Gastroesophageal sphincter (tissue), 4 donors: ENCODE measurements around the gene COL15A1. TPM values are rescaled to one million over a fixed set of nuclear protein-coding genes. Genes with fewer than 3 reads are reported as not detected.
"Not testable (repeated sequence)": the region's sequence is repeated elsewhere in the genome, so short reads cannot be mapped to it uniquely, and the experiment has no call there.

ENCODE experiments used
- ATAC-seq: fragments of 150-250 bp; one replicate; pipeline ENCODE4 v1.9.1; 2016; ENCODE audit warnings: mild to moderate bottlenecking, moderate library complexity
- H3K27ac ChIP-seq, 4 donors: fragments of 200-600 bp; sonication (generic) in 3 of 4; 1 replicate in 3 of 4; 2 replicates in 1 of 4; pipeline ENCODE4 v1.5.1; 2016 to 2019
- H3K27me3 ChIP-seq: fragments of 200-600 bp; sonication (generic); one replicate; pipeline ENCODE4 v1.5.1; 2019
- H3K36me3 ChIP-seq, 2 donors: fragments of 200-600 bp; sonication (generic); one replicate each; pipeline ENCODE4 v1.5.1; 2019; ENCODE audit warnings: control low read depth in 1 of 2
- H3K4me1 ChIP-seq, 3 donors: fragments of 200-600 bp; sonication (generic); 1 replicate in 2 of 3; 2 replicates in 1 of 3; pipeline ENCODE4 v1.5.1; 2016 to 2019; ENCODE audit warnings: control low read depth in 2 of 3
- H3K4me3 ChIP-seq, 2 donors: fragments of 200-600 bp; sonication (generic); one replicate each; pipeline ENCODE4 v1.5.1; 2019; ENCODE audit warnings: mild to moderate bottlenecking in 1 of 2, moderate library complexity in 1 of 2
- H3K9me3 ChIP-seq, 3 donors: fragments of 200-600 bp; sonication (generic); one replicate each; pipeline ENCODE4 v1.5.1; 2017 to 2019; ENCODE audit warnings: control low read depth in 2 of 3
- EP300 ChIP-seq: sonication (generic); formaldehyde crosslinking; IDR thresholded peaks from one replicate; pipeline ENCODE4 v1.6.1; 2017; ENCODE audit warnings: antibody characterized with exemption, mild to moderate bottlenecking
- POLR2A ChIP-seq, 2 donors: fragments of 450-650 bp; IDR thresholded peaks; one replicate each; pipeline ENCODE4 v1.6.1; 2017; ENCODE audit warnings: antibody characterized with exemption in 2 of 2, mild to moderate bottlenecking in 2 of 2, moderate library complexity in 1 of 2
- POLR2AphosphoS5 ChIP-seq: sonication (generic); formaldehyde crosslinking; IDR thresholded peaks from one replicate; pipeline ENCODE4 v1.6.1; 2017; ENCODE audit warnings: antibody characterized with exemption
- WGBS, 2 donors: methylation state at CpG; one replicate each; pipeline ENCODE4 v1.1.5; 2018; ENCODE audit warnings: low coverage in 1 of 2; 5-methylcytosine and 5-hydroxymethylcytosine counted together
- total RNA-seq, 4 donors: library from RNA; depleted of rRNA; stranded (reverse); fragments of >200 nt; gene quantifications; one replicate each; pipeline ENCODE4 v1.1.0, GENCODE V29; 2016
- TF ChIP-seq, protein P1 (sequence below), 4 experiments: fragments of 200-600 bp in 2 of 4; fragments of 450-650 bp in 2 of 4; sonication (generic) in 1 of 4; IDR thresholded peaks; one replicate each; pipeline ENCODE4 v1.5.1; 2017 to 2019; ENCODE audit warnings: antibody characterized with exemption in 4 of 4, mild to moderate bottlenecking in 2 of 4, moderate library complexity in 2 of 4

The COL15A1 gene
- total RNA-seq, 4 donors from 2014 or later: 80.5 to 256 (median 97.2) TPM

DNA sequence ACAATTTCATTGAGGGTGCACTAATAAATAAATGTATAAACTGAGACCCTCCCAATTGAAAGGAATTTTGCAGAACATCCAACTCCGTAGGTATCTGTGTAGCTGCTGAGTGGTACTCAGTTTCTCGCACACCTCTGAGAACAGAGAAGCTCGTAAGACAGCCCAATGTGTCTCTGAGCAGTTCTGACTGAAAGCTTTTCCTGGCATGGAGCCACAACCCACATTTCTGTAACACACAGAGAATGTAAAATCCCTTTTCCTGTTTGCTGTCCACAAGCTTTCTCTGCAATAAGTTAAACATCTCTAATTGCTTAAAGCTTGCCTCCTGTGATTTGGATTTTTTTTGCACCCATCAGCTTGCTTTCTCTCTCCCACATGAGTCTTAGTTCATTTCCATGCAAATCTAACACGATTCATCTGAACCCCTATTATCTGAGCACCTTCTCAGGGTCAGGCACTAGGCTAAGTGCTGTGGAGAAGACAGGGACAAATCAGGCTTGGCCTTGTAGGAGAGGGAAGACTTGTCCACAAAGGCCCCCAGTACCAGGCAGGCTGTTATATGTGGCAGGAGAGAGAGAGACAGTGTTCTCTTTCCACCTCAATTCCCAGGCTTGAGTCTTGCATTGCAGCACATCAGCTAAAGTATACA, 44.2 kb upstream of the COL15A1 start:
- peaks cover 0 to 7% (median 0%) of the 10 kb centered on the region in 3 donors for H3K9me3 ChIP-seq
- ATAC-seq: no peak
- no peaks in the 10 kb centered on the region for H3K27me3 ChIP-seq
- H3K4me1 ChIP-seq: peaks cover 0 to 8% (median 0%) of the 10 kb centered on the region in 3 donors
- no peak overlapping the region for H3K4me3 ChIP-seq
- H3K36me3 ChIP-seq: no peaks in the 10 kb centered on the region
- H3K27ac ChIP-seq: no peak overlapping the region
- TF ChIP-seq POLR2AphosphoS5 (no peak), POLR2A (IDR thresholded peaks at IDR 0.05) (no peak), EP300 (no peak)
- TF ChIP-seq, protein P1, sequence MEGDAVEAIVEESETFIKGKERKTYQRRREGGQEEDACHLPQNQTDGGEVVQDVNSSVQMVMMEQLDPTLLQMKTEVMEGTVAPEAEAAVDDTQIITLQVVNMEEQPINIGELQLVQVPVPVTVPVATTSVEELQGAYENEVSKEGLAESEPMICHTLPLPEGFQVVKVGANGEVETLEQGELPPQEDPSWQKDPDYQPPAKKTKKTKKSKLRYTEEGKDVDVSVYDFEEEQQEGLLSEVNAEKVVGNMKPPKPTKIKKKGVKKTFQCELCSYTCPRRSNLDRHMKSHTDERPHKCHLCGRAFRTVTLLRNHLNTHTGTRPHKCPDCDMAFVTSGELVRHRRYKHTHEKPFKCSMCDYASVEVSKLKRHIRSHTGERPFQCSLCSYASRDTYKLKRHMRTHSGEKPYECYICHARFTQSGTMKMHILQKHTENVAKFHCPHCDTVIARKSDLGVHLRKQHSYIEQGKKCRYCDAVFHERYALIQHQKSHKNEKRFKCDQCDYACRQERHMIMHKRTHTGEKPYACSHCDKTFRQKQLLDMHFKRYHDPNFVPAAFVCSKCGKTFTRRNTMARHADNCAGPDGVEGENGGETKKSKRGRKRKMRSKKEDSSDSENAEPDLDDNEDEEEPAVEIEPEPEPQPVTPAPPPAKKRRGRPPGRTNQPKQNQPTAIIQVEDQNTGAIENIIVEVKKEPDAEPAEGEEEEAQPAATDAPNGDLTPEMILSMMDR (IDR thresholded peaks at IDR 0.05): no peak
- WGBS, 2 donors: 32 to 49% methylated on average over 3 to 4 of the region's 4 CpGs

- Histone ChIP-seq H3K27me3 (no peaks in the 10 kb centered on the region), H3K9me3 (peaks cover 0 to 7% (median 0%) of the 10 kb centered on the region in 3 donors), H3K36me3 (no peaks in the 10 kb centered on the region), H3K27ac (no peak overlapping the region), H3K4me3 (no peak overlapping the region), H3K4me1 (peaks cover 0 to 8% (median 0%) of the 10 kb centered on the region in 3 donors)
- no peak for TF ChIP-seq EP300
- no peak for TF ChIP-seq POLR2A (IDR thresholded peaks at IDR 0.05)
- TF ChIP-seq, protein P1 (IDR thresholded peaks at IDR 0.05): no peak
- no peak for TF ChIP-seq POLR2AphosphoS5
- 88 to 92% methylated on average over 2 to 5 of the region's 5 CpGs for WGBS, 2 donors
- ATAC-seq: no peak
Observed at GRCh38 chr9:98900244-98900643, 43.5 kb upstream of the COL15A1 start.

DNA sequence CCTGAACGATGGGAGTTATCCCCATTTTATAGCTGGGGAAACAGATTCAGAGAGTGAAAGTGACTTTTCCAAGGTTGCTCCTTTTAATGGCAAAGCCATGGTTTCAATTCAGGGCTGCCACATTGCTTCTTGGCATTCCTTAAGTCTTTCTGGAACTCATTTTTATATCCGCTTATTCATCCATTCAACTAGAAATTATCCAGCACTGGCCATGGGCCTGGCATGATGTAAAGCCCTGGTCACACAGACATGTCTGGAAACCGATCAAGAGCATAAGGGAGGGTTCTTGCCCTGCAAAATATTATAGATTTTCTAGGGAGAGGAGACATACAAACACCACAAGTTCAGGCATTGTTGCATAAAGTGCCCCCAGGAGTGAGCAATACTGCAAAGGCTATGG, 43.0 kb upstream of the COL15A1 start:
- Histone ChIP-seq H3K36me3 (no peaks in the 10 kb centered on the region), H3K4me3 (no peak overlapping the region), H3K9me3 (peaks cover 0 to 7% (median 0%) of the 10 kb centered on the region in 3 donors), H3K4me1 (peaks cover 0 to 8% (median 0%) of the 10 kb centered on the region in 3 donors), H3K27me3 (no peaks in the 10 kb centered on the region), H3K27ac (no peak overlapping the region)
- 81 to 89% methylated on average over 2 of the region's 3 CpGs for WGBS, 2 donors
- ATAC-seq: no peak
- TF ChIP-seq POLR2A (IDR thresholded peaks at IDR 0.05) (no peak), POLR2AphosphoS5 (no peak), EP300 (no peak)
- TF ChIP-seq, protein P1 (IDR thresholded peaks at IDR 0.05): no peak

DNA sequence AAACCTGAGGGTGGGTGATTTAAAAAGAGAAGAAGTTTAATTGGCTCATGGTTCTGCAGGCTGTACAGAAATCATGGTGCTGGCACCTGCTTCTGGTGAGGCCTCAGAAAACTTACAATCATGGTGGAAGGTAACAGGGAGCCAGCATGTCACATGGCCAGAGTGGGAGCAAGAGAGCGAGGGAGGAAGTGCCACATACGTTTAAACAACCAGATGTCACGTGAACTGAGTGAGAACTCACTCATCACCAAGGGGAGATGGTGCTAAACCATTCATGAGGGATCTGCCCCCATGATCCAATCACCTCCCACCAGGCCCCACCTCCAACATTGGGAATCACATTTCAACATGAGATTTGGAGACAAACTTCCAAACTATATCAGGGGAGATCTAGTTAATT, 41.9 kb upstream of the COL15A1 start:
- not testable (repeated sequence) for H3K9me3 ChIP-seq, H3K27me3 ChIP-seq, ATAC-seq, H3K4me3 ChIP-seq, H3K36me3 ChIP-seq, H3K27ac ChIP-seq
- peaks cover 0 to 14% (median 3%) of the 10 kb centered on the region in 3 donors for H3K4me1 ChIP-seq
- 93 to 100% methylated on average over 1 to 3 of the region's 3 CpGs for WGBS, 2 donors

DNA sequence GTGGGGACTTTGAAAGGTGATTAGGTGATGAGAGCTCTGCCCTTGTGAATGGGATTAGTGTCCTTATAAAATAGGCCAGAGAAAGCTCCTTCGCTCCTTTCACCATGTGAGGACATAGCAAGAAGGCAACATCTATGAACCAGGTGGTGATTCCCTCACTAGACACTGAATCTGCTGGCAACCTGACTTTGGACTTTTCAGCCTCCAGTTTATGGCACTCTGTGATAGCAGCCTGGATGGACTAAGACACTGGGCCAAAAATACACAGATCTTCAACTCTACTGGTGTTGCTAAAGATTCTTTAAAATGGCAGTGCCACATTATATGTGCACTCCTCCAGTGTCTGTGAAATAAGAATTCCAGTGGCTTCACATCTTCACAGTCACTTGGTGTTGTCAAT, 41.2 kb upstream of the COL15A1 start:
- H3K27me3 ChIP-seq: no peaks in the 10 kb centered on the region
- no peak for ATAC-seq
- H3K4me3 ChIP-seq: no peak overlapping the region
- H3K36me3 ChIP-seq: no peaks in the 10 kb centered on the region
- peaks cover 0 to 21% (median 3%) of the 10 kb centered on the region in 3 donors for H3K4me1 ChIP-seq
- 90 to 100% methylated on average over 1 of the region's 1 CpG for WGBS, 2 donors
- TF ChIP-seq POLR2AphosphoS5 (no peak), POLR2A (IDR thresholded peaks at IDR 0.05) (no peak)
- H3K27ac ChIP-seq: no peak overlapping the region
- H3K9me3 ChIP-seq: no peaks in the 10 kb centered on the region

DNA sequence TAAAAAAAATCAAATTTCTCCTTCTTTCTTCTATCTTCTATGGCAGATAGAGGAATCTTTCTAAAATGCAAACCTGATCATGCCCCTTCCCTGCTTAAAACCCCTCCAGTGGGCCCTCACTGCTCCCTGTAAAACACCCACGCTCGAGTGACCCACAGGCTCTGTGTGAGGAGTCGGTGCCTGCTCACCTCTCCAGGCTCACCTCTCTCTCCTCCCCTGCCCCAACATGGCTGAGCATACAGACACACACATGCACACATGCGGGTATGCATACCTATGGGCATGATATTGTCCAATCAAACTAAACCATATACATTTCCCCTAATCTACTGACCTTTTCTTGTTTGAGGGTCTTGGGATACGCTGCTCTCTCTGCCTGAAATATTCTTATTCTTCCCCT, 40.8 kb upstream of the COL15A1 start:
- H3K36me3 ChIP-seq: no peaks in the 10 kb centered on the region
- no peaks in the 10 kb centered on the region for H3K9me3 ChIP-seq
- TF ChIP-seq, protein P1 (IDR thresholded peaks at IDR 0.05): no peak
- TF ChIP-seq POLR2AphosphoS5: no peak
- no peak for TF ChIP-seq POLR2A (IDR thresholded peaks at IDR 0.05)
- no peak for TF ChIP-seq EP300
- peaks cover 0 to 25% (median 4%) of the 10 kb centered on the region in 3 donors for H3K4me1 ChIP-seq
- no peaks in the 10 kb centered on the region for H3K27me3 ChIP-seq
- WGBS, 2 donors: 81 to 100% methylated on average over 1 to 5 of the region's 5 CpGs
- H3K4me3 ChIP-seq: no peak overlapping the region
- no peak for ATAC-seq
- H3K27ac ChIP-seq: no peak overlapping the region
